HepG2 (cell line): ENCODE measurements around the gene CORO1C.

Source experiments
- EZH2 ChIP-seq: conservative IDR thresholded peaks from 2 replicates; pipeline ENCODE4 v1.6.1; 2012; ENCODE audit warnings: mild to moderate bottlenecking, low read depth, low read length, moderate library complexity
- ZNF160 ChIP-seq: sonication (generic); formaldehyde crosslinking; IDR thresholded peaks from 2 replicates; pipeline ENCODE4 v1.8.0; 2022; ENCODE audit warnings: mild to moderate bottlenecking, inconsistent platforms, missing genetic modification reagents
- ZZZ3 ChIP-seq: sonication (generic); formaldehyde crosslinking; IDR thresholded peaks from 2 replicates; pipeline ENCODE4 v1.4.0; 2020; ENCODE audit warnings: missing genetic modification reagents, mild to moderate bottlenecking, borderline replicate concordance
- TF ChIP-seq, protein P1 (sequence below): sonication (generic); formaldehyde crosslinking; IDR thresholded peaks from 2 replicates; pipeline ENCODE4 v1.5.0; 2020; ENCODE audit warnings: mild to moderate bottlenecking, missing genetic modification reagents, moderate library complexity

DNA sequence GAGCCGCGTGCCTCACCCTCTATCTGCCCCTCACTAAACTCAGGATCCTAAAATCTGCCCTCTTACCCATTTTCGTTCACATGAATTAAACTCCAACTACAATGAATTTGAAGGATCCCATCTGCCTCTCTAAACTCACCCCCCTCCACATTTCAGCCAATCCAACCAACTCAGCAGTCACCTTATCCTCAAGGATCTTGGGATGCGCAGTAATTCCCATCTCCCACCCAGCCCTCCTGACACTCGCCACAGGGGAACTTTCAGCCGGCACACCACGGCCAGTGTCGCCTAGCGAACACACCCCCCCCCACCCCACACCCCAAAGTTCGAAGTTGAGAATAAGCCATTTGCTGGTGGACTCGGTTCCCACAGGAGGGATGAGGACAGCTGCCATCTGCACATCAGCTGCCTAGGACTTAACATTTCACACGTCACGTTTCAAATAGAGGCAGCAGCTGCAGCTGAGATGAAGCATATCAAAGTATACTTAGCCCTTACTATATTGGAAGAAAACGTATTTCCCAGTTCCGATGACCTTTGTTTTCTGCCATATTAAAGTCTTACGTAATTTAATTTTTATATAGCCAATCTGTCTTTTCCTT is 88.9 kb downstream of the CORO1C start:
- TF ChIP-seq ZZZ3 (no peak), ZNF160 (CRISPR knock-in tag) (no peak), EZH2 (no peak)
- TF ChIP-seq, protein P1, sequence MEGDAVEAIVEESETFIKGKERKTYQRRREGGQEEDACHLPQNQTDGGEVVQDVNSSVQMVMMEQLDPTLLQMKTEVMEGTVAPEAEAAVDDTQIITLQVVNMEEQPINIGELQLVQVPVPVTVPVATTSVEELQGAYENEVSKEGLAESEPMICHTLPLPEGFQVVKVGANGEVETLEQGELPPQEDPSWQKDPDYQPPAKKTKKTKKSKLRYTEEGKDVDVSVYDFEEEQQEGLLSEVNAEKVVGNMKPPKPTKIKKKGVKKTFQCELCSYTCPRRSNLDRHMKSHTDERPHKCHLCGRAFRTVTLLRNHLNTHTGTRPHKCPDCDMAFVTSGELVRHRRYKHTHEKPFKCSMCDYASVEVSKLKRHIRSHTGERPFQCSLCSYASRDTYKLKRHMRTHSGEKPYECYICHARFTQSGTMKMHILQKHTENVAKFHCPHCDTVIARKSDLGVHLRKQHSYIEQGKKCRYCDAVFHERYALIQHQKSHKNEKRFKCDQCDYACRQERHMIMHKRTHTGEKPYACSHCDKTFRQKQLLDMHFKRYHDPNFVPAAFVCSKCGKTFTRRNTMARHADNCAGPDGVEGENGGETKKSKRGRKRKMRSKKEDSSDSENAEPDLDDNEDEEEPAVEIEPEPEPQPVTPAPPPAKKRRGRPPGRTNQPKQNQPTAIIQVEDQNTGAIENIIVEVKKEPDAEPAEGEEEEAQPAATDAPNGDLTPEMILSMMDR: no peak
